ENCODE measurements around the gene MAST4. TPM values are rescaled to one million over a fixed set of nuclear protein-coding genes. Genes with fewer than 3 reads are reported as not detected.

Gene MAST4
- total and polyA plus RNA-seq, 8 donors: 5.9 to 29.7 (median 10.0) TPM

GRCh38 chr5:66813306-66813705 is 217.1 kb downstream of the MAST4 start:
- Histone ChIP-seq H3K27ac (no peak overlapping the region), H3K9me3 (no peaks in the 10 kb centered on the region), H3K4me3 (no peak overlapping the region), H3K4me1 (no peaks in the 10 kb centered on the region), H3K27me3 (no peaks in the 10 kb centered on the region), H3K36me3 (no peaks in the 10 kb centered on the region)
- DNase-seq (no peak), ATAC-seq (no peak), FAIRE-seq (no peak)
- 66 to 85% methylated on average over 1 of the region's 1 CpG for WGBS, 2 donors
- intact Hi-C loops (cut with DNase I): loop anchor here in 1 of 3 donors (10.0 kb wide), 1 partner anchor 391 kb away; no protein-coding TSS in a partner anchor
- TF ChIP-seq, protein P1, sequence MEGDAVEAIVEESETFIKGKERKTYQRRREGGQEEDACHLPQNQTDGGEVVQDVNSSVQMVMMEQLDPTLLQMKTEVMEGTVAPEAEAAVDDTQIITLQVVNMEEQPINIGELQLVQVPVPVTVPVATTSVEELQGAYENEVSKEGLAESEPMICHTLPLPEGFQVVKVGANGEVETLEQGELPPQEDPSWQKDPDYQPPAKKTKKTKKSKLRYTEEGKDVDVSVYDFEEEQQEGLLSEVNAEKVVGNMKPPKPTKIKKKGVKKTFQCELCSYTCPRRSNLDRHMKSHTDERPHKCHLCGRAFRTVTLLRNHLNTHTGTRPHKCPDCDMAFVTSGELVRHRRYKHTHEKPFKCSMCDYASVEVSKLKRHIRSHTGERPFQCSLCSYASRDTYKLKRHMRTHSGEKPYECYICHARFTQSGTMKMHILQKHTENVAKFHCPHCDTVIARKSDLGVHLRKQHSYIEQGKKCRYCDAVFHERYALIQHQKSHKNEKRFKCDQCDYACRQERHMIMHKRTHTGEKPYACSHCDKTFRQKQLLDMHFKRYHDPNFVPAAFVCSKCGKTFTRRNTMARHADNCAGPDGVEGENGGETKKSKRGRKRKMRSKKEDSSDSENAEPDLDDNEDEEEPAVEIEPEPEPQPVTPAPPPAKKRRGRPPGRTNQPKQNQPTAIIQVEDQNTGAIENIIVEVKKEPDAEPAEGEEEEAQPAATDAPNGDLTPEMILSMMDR (IDR thresholded peaks at IDR 0.05): no peak

- TF ChIP-seq, protein P1 (IDR thresholded peaks at IDR 0.05): peak; percentile 30 to 69 (median 54)
- H3K27ac ChIP-seq: no peak overlapping the region
- FAIRE-seq (peak; percentile 34), ATAC-seq (peak in 3 of 4 donors; percentile 69 to 79 (median 72)), DNase-seq (peak in 2 of 6 donors; percentile 14 to 34)
- no peak overlapping the region for H3K4me3 ChIP-seq
- 32 to 36% methylated on average over 6 of the region's 6 CpGs for WGBS, 2 donors
- intact Hi-C loops (cut with DNase I): loop anchor here in 1 of 3 donors (10.0 kb wide), 1 partner anchor 390 kb away; no protein-coding TSS in a partner anchor
- no peaks in the 10 kb centered on the region for H3K9me3 ChIP-seq
- H3K27me3 ChIP-seq: no peaks in the 10 kb centered on the region
- H3K4me1 ChIP-seq: no peaks in the 10 kb centered on the region
- H3K36me3 ChIP-seq: no peaks in the 10 kb centered on the region
Observed at GRCh38 chr5:66814146-66814991, 218.2 kb downstream of the MAST4 start.

GRCh38 chr5:66818304-66818934 is 222.2 kb downstream of the MAST4 start:
- no peaks in the 10 kb centered on the region for H3K36me3 ChIP-seq
- H3K4me1 ChIP-seq: no peaks in the 10 kb centered on the region
- intact Hi-C loops (cut with DNase I): loop anchor here in 1 of 3 donors (10.0 kb wide), 1 partner anchor 386 kb away; no protein-coding TSS in a partner anchor
- H3K27me3 ChIP-seq: no peaks in the 10 kb centered on the region
- H3K9me3 ChIP-seq: no peaks in the 10 kb centered on the region
- ATAC-seq: no peak
- H3K27ac ChIP-seq: no peak overlapping the region
- 93 to 94% methylated on average over 5 of the region's 5 CpGs for WGBS, 2 donors
- FAIRE-seq: no peak
- TF ChIP-seq, protein P1 (IDR thresholded peaks at IDR 0.05): no peak
- no peak overlapping the region for H3K4me3 ChIP-seq
- DNase-seq: no peak

- TF ChIP-seq, protein P1 (IDR thresholded peaks at IDR 0.05): no peak
- Histone ChIP-seq H3K4me1 (no peaks in the 10 kb centered on the region), H3K36me3 (no peaks in the 10 kb centered on the region), H3K27me3 (no peaks in the 10 kb centered on the region), H3K27ac (no peak overlapping the region), H3K4me3 (no peak overlapping the region), H3K9me3 (no peaks in the 10 kb centered on the region)
- intact Hi-C loops (cut with DNase I): loop anchor here in 1 of 3 donors (10.0 kb wide), 1 partner anchor 386 kb away; no protein-coding TSS in a partner anchor
- DNase-seq: no peak
- no peak for FAIRE-seq
- ATAC-seq: no peak
- WGBS, 2 donors: 69 to 73% methylated on average over 4 of the region's 4 CpGs
Observed at GRCh38 chr5:66818935-66819328, 222.7 kb downstream of the MAST4 start.

Measured in pancreas (tissue), 10 donors.